CD8-positive, alpha-beta memory T cell (primary cell): Measurements from ENCODE around the gene OTUD6A. TPM values are rescaled to one million over a fixed set of nuclear protein-coding genes. Genes with fewer than 3 reads are reported as not detected.
"Not testable (repeated sequence)": the region's sequence is repeated elsewhere in the genome, so short reads cannot be mapped to it uniquely, and the experiment has no call there.

ENCODE experiments used
- CTCF ChIA-PET: fragments of 350-600 bp; sonication (Branson Sonifier 250); formaldehyde crosslinking; loops from one replicate; lab custom pipeline; 2021; ENCODE audit warnings: antibody characterized with exemption; lab: Charles Lee
- POLR2A ChIA-PET: fragments of 350-600 bp; sonication (Branson Sonifier 250); formaldehyde crosslinking; loops from one replicate; lab custom pipeline; 2021; ENCODE audit warnings: antibody characterized with exemption; lab: Charles Lee
- DNase-seq, 5 donors: peaks; one replicate each; pipeline versions ENCODE4 v3.0.0 to v3.0.0-alpha.2; 2020 to 2022; ENCODE audit warnings: mixed read lengths in 1 of 5
- H3K27ac ChIP-seq: one replicate; pipeline ENCODE4 v1.7.0; 2013; ENCODE audit warnings: low read depth, mild to moderate bottlenecking, low read length, moderate library complexity
- H3K27me3 ChIP-seq: 2 replicates; pipeline ENCODE4 v1.7.0; 2013; ENCODE audit warnings: low read length, mild to moderate bottlenecking; ENCODE audit not compliant: insufficient read depth, poor library complexity, severe bottlenecking
- H3K36me3 ChIP-seq: 2 replicates; pipeline ENCODE4 v1.7.0; 2013; ENCODE audit warnings: mild to moderate bottlenecking, low read length, moderate library complexity; ENCODE audit not compliant: insufficient read depth
- H3K4me1 ChIP-seq: 2 replicates; pipeline ENCODE4 v1.7.0; 2013; ENCODE audit warnings: mild to moderate bottlenecking, low read length, moderate library complexity; ENCODE audit not compliant: insufficient read depth
- H3K4me3 ChIP-seq: 2 replicates; pipeline ENCODE4 v1.7.0; 2013; ENCODE audit warnings: mild to moderate bottlenecking, low read length
- H3K9me3 ChIP-seq: 2 replicates; pipeline ENCODE4 v1.7.0; 2013; ENCODE audit warnings: mild to moderate bottlenecking, low read length
- H3K27ac Mint-ChIP-seq, 8 donors: one replicate each; pipeline ENCODE4 v1.8.0; 2020 to 2021; ENCODE audit warnings: mixed read lengths in 8 of 8, mild to moderate bottlenecking in 6 of 8, inconsistent platforms in 3 of 8, moderate library complexity in 3 of 8
- H3K27me3 Mint-ChIP-seq, 2 donors: one replicate each; pipeline ENCODE4 v1.8.0; 2020 to 2021; ENCODE audit warnings: mixed read lengths in 2 of 2, mild to moderate bottlenecking in 1 of 2, moderate library complexity in 1 of 2
- H3K36me3 Mint-ChIP-seq, 3 donors: one replicate each; pipeline ENCODE4 v1.8.0; 2020 to 2021; ENCODE audit warnings: mixed read lengths in 3 of 3, inconsistent platforms in 1 of 3, mild to moderate bottlenecking in 1 of 3
- H3K4me1 Mint-ChIP-seq, 3 donors: one replicate each; pipeline ENCODE4 v1.8.0; 2020 to 2021; ENCODE audit warnings: mixed read lengths in 3 of 3, inconsistent platforms in 1 of 3, mild to moderate bottlenecking in 1 of 3
- H3K4me3 Mint-ChIP-seq, 7 donors: one replicate each; pipeline ENCODE4 v1.8.0; 2020 to 2021; ENCODE audit warnings: mixed read lengths in 7 of 7, mild to moderate bottlenecking in 6 of 7, moderate library complexity in 4 of 7, inconsistent platforms in 2 of 7
- H3K9me3 Mint-ChIP-seq, 5 donors: one replicate each; pipeline ENCODE4 v1.8.0; 2020 to 2022; ENCODE audit warnings: mixed read lengths in 5 of 5, mild to moderate bottlenecking in 3 of 5, moderate library complexity in 2 of 5, inconsistent platforms in 1 of 5
- polyA plus RNA-seq: library from polyadenylated mRNA; unstranded; fragments of 300-500 nt; fragmentation: Illumina TruSeq; gene quantifications from one replicate; pipeline ENCODE4 v1.2.3, GENCODE V29; 2021
- total RNA-seq, 2 experiments: library from RNA; stranded (reverse); gene quantifications; one replicate each; pipeline ENCODE4 v1.2.3, GENCODE V29; 2021

Gene OTUD6A
- total and polyA plus RNA-seq, 3 experiments from 2014 or later: not detected

GRCh38 chrX:70087857-70088630 lies 25.8 kb downstream of the OTUD6A start:
- ChIA-PET CTCF (interaction anchor here (1.4 kb wide), 1 partner anchor 9 kb away, joined by 5 read pairs; no protein-coding TSS in a partner anchor), POLR2A (no interaction called here)
- no peak overlapping the region for H3K4me3 ChIP-seq
- H3K4me1 Mint-ChIP-seq: no peaks in the 10 kb centered on the region
- no peaks in the 10 kb centered on the region for H3K27me3 ChIP-seq
- H3K9me3 ChIP-seq: no peaks in the 10 kb centered on the region
- no peak overlapping the region for H3K27ac Mint-ChIP-seq
- no peaks in the 10 kb centered on the region for H3K9me3 Mint-ChIP-seq
- H3K4me3 Mint-ChIP-seq: no peak overlapping the region
- no peaks in the 10 kb centered on the region for H3K4me1 ChIP-seq
- no peaks in the 10 kb centered on the region for H3K36me3 Mint-ChIP-seq
- no peaks in the 10 kb centered on the region for H3K36me3 ChIP-seq
- H3K27ac ChIP-seq: no peak overlapping the region
- peaks cover 0 to 9% of the 10 kb centered on the region in 2 donors for H3K27me3 Mint-ChIP-seq
- DNase-seq: no peak

- no peak for DNase-seq
- H3K9me3 ChIP-seq: no peaks in the 10 kb centered on the region
- no peaks in the 10 kb centered on the region for H3K36me3 Mint-ChIP-seq
- H3K4me1 ChIP-seq: no peaks in the 10 kb centered on the region
- no peak overlapping the region for H3K27ac ChIP-seq
- peaks cover 0 to 9% of the 10 kb centered on the region in 2 donors for H3K27me3 Mint-ChIP-seq
- H3K27me3 ChIP-seq: no peaks in the 10 kb centered on the region
- no peaks in the 10 kb centered on the region for H3K9me3 Mint-ChIP-seq
- ChIA-PET POLR2A (no interaction called here), CTCF (interaction anchor here (1.4 kb wide), 1 partner anchor 9 kb away, joined by 5 read pairs; no protein-coding TSS in a partner anchor)
- H3K4me1 Mint-ChIP-seq: no peaks in the 10 kb centered on the region
- no peak overlapping the region for H3K4me3 ChIP-seq
- H3K36me3 ChIP-seq: no peaks in the 10 kb centered on the region
- H3K27ac Mint-ChIP-seq: no peak overlapping the region
- H3K4me3 Mint-ChIP-seq: no peak overlapping the region
Observed at GRCh38 chrX:70088751-70089150, 26.5 kb downstream of the OTUD6A start.

GRCh38 chrX:70089604-70090297 lies 27.5 kb downstream of the OTUD6A start:
- Histone ChIP-seq H3K27me3 (no peaks in the 10 kb centered on the region), H3K4me1 (no peaks in the 10 kb centered on the region), H3K4me3 (no peak overlapping the region), H3K36me3 (no peaks in the 10 kb centered on the region), H3K27ac (no peak overlapping the region), H3K9me3 (no peaks in the 10 kb centered on the region)
- H3K27ac Mint-ChIP-seq: no peak overlapping the region
- no peak for DNase-seq
- POLR2A ChIA-PET: no interaction called here
- CTCF ChIA-PET: no interaction called here
- H3K36me3 Mint-ChIP-seq: no peaks in the 10 kb centered on the region
- H3K9me3 Mint-ChIP-seq: no peaks in the 10 kb centered on the region
- H3K4me1 Mint-ChIP-seq: no peaks in the 10 kb centered on the region
- no peak overlapping the region for H3K4me3 Mint-ChIP-seq
- H3K27me3 Mint-ChIP-seq: peaks cover 0 to 9% of the 10 kb centered on the region in 2 donors

GRCh38 chrX:70092247-70092646 lies 30.0 kb downstream of the OTUD6A start:
- H3K4me3 Mint-ChIP-seq: no peak overlapping the region
- no peaks in the 10 kb centered on the region for H3K36me3 Mint-ChIP-seq
- no peak overlapping the region for H3K27ac Mint-ChIP-seq
- no peaks in the 10 kb centered on the region for H3K4me1 ChIP-seq
- no peak overlapping the region for H3K4me3 ChIP-seq
- H3K9me3 Mint-ChIP-seq: no peaks in the 10 kb centered on the region
- H3K4me1 Mint-ChIP-seq: no peaks in the 10 kb centered on the region
- POLR2A ChIA-PET: no interaction called here
- H3K27ac ChIP-seq: no peak overlapping the region
- no peaks in the 10 kb centered on the region for H3K9me3 ChIP-seq
- H3K36me3 ChIP-seq: no peaks in the 10 kb centered on the region
- H3K27me3 ChIP-seq: no peaks in the 10 kb centered on the region
- CTCF ChIA-PET: no interaction called here
- peaks cover 0 to 5% of the 10 kb centered on the region in 2 donors for H3K27me3 Mint-ChIP-seq
- no peak for DNase-seq

- peaks cover 10 to 18% of the 10 kb centered on the region in 2 donors for H3K27me3 Mint-ChIP-seq
- no peaks in the 10 kb centered on the region for H3K36me3 ChIP-seq
- H3K4me1 Mint-ChIP-seq: no peaks in the 10 kb centered on the region
Observed at GRCh38 chrX:70096052-70096451, 33.8 kb downstream of the OTUD6A start.

GRCh38 chrX:70105229-70105628 lies 43.0 kb downstream of the OTUD6A start:
- Mint-ChIP-seq H3K27ac (no peak overlapping the region), H3K4me1 (no peaks in the 10 kb centered on the region), H3K36me3 (no peaks in the 10 kb centered on the region), H3K4me3 (no peak overlapping the region), H3K27me3 (peaks cover 5% of the 10 kb centered on the region in 2 donors), H3K9me3 (no peaks in the 10 kb centered on the region)
- ChIA-PET CTCF (no interaction called here), POLR2A (no interaction called here)
- H3K36me3 ChIP-seq: no peaks in the 10 kb centered on the region
- no peak overlapping the region for H3K27ac ChIP-seq
- no peak overlapping the region for H3K4me3 ChIP-seq
- no peaks in the 10 kb centered on the region for H3K4me1 ChIP-seq
- DNase-seq: no peak
- no peaks in the 10 kb centered on the region for H3K9me3 ChIP-seq
- H3K27me3 ChIP-seq: no peaks in the 10 kb centered on the region

More at GRCh38 chrX:70096052-70096451, 33.8 kb downstream of the OTUD6A start:
- Histone ChIP-seq H3K4me3 (no peak overlapping the region), H3K4me1 (no peaks in the 10 kb centered on the region), H3K27me3 (no peaks in the 10 kb centered on the region), H3K27ac (no peak overlapping the region), H3K9me3 (no peaks in the 10 kb centered on the region)
- H3K36me3 Mint-ChIP-seq: no peaks in the 10 kb centered on the region
- ChIA-PET POLR2A (no interaction called here), CTCF (interaction anchor here (0.7 to 1.3 kb wide), 2 partner anchors 14 to 557 kb away, joined by 3 read pairs; no protein-coding TSS in a partner anchor)
- H3K9me3 Mint-ChIP-seq: no peaks in the 10 kb centered on the region
- DNase-seq: no peak
- H3K27ac Mint-ChIP-seq: no peak overlapping the region
- no peak overlapping the region for H3K4me3 Mint-ChIP-seq

GRCh38 chrX:70111436-70112026 lies 49.3 kb downstream of the OTUD6A start:
- H3K27ac Mint-ChIP-seq, H3K4me1 ChIP-seq, H3K27ac ChIP-seq, POLR2A ChIA-PET, CTCF ChIA-PET, H3K27me3 Mint-ChIP-seq, H3K27me3 ChIP-seq, H3K36me3 ChIP-seq, H3K9me3 ChIP-seq, H3K4me3 Mint-ChIP-seq, H3K36me3 Mint-ChIP-seq, H3K4me1 Mint-ChIP-seq, DNase-seq, H3K4me3 ChIP-seq: not testable (repeated sequence)
- peaks cover 10 to 21% (median 11%) of the 10 kb centered on the region in 5 donors for H3K9me3 Mint-ChIP-seq
